Endothelial cell of umbilical vein (primary cell): ENCODE data around the gene ACCSL.

Experiments
- POLR2AphosphoS5 ChIP-seq: IDR thresholded peaks from 2 replicates; pipeline ENCODE4 v1.6.1; 2012; ENCODE audit warnings: low read depth, mild to moderate bottlenecking, control low read depth, low read length, moderate library complexity; ENCODE audit not compliant: insufficient read depth
- TF ChIP-seq, protein P1 (sequence below), 2 donors: IDR thresholded peaks; 1 replicate in 1 of 2; 2 replicates in 1 of 2; pipeline ENCODE4 v1.5.1; 2011; ENCODE audit warnings: low read length in 2 of 2, mild to moderate bottlenecking in 2 of 2, moderate library complexity in 2 of 2, control low read depth in 1 of 2, inconsistent platforms in 1 of 2, low read depth in 1 of 2; ENCODE audit not compliant: insufficient read depth in 1 of 2; ENCODE audit errors: extremely low read depth in 1 of 2

DNA sequence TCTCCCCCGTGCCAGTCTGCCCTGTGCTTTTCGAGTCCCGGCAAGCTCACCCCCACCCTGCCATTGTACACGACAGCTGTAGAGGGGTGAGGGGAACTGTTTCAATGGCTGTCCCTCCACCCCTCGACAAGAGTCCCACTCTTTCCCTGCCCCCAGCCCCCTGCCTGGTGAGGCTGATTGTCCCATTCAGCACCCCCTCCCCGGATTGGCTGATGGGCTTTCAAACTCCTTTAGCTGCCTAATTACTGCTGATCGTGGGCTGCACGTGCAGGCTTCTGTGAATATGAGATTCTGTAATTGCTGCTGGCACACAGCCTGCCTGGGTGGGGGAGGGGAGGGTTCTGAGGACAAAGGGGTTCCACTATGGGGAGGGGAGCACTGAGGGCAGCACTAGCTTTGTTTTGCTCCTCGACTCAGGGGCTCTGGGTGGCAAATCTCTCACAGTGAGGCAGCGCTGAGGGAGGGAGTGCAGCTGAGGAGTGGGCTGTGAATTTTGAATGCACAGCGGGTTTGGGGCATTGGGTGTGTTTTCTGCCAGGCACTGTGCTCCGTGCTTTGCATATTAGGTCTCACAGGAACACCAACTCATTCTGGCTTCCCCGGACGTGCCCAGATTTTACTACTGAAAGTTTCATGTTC, 42.6 kb upstream of the ACCSL start:
- no peak for TF ChIP-seq POLR2AphosphoS5
- TF ChIP-seq, protein P1, sequence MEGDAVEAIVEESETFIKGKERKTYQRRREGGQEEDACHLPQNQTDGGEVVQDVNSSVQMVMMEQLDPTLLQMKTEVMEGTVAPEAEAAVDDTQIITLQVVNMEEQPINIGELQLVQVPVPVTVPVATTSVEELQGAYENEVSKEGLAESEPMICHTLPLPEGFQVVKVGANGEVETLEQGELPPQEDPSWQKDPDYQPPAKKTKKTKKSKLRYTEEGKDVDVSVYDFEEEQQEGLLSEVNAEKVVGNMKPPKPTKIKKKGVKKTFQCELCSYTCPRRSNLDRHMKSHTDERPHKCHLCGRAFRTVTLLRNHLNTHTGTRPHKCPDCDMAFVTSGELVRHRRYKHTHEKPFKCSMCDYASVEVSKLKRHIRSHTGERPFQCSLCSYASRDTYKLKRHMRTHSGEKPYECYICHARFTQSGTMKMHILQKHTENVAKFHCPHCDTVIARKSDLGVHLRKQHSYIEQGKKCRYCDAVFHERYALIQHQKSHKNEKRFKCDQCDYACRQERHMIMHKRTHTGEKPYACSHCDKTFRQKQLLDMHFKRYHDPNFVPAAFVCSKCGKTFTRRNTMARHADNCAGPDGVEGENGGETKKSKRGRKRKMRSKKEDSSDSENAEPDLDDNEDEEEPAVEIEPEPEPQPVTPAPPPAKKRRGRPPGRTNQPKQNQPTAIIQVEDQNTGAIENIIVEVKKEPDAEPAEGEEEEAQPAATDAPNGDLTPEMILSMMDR (IDR thresholded peaks at IDR 0.05; ENCODE audit: extremely low read depth in 1 of 2, insufficient read depth in 1 of 2, low read depth in 1 of 2, low read length in 2 of 2) = no peak
